Measurements from ENCODE around the gene CHAD. TPM values are rescaled to one million over a fixed set of nuclear protein-coding genes. Genes with fewer than 3 reads are reported as not detected.

Gene CHAD
- total and polyA plus RNA-seq, 3 experiments from 2014 or later, result not detected

DNA sequence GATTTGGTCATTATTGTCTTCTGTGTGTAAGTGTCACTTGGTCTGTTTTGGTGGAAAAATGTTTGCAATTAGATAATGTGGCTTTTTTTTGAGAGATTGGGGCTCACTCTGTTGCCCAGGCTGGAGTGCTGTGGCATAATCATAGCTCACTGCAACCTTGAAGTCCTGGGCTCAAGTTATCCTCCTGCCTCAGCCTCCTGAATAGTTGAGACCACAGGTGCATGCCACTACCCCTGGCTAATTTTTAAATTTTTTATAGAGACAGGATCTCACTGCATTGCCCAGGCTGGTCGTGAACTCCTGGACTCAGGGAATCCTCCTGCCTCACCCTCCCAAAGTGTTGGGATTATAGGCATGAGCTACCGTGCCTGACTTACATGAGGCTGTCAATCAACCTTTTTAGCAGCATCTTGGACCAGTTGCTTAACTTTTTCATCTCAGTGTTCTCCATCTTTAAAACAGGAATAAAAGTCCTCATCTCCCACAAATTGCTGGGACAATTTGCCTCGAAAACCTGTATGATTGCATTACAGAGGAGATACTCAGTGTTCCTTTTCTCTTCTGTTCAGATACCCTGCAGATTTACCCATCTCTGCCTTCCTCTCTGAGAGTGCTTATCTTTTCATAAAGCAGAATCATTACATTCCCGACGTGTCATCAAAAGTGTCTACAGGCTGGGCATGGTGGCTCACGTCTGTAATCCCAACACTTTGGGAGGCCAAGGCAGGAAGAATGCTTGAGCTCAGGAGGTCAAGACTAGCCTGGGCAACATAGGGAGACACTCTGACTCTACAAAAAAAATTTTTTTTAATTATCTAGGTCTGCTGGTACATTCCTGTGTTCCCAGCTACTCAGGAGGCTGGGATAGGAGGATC, 23.6 kb downstream of the CHAD start:
- POLR2A ChIA-PET, result no interaction called here
- no peak for DNase-seq
- Histone ChIP-seq H3K36me3 (ENCODE audit: insufficient read depth, low read length) (no peaks in the 10 kb centered on the region), H3K4me3 (ENCODE audit: low read length) (no peak overlapping the region), H3K4me1 (ENCODE audit: insufficient read depth, low read length) (no peaks in the 10 kb centered on the region), H3K27me3 (ENCODE audit: insufficient read depth, low read length, poor library complexity, severe bottlenecking) (no peaks in the 10 kb centered on the region), H3K9me3 (ENCODE audit: low read length) (no peaks in the 10 kb centered on the region), H3K27ac (ENCODE audit: low read depth, low read length) (no peak overlapping the region)
- Mint-ChIP-seq H3K27me3 (no peaks in the 10 kb centered on the region), H3K4me3 (no peak overlapping the region), H3K9me3 (no peaks in the 10 kb centered on the region), H3K36me3 (peaks cover 0 to 7% (median 2%) of the 10 kb centered on the region in 3 donors), H3K4me1 (peaks cover 0 to 2% (median 0%) of the 10 kb centered on the region in 3 donors), H3K27ac (peak overlapping the region in 1 of 8 donors; percentile 33)
- CTCF ChIA-PET, result no interaction called here

DNA sequence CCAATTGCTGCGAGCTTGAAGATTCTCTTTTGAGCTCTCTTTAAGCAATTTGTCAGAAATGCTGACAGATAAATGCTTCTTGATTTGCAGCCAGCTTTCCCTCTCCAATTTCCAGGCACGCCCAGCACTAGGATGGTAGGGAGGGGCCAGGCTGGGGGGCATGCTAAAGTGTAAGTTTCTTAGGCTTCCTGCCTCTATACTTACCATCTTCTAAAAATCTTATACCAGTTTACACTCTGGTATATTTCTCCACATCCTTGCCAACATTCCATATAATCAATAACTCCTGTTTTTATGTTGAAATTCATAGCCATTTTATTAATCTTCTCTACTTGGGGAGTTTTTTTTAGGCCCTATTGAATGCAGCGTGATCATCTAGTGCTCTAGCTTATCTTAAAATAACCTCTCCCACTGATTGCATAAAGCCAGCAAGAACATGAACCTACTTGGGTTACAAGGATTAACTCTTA, 25.1 kb downstream of the CHAD start:
- Mint-ChIP-seq H3K27ac (no peak overlapping the region), H3K4me1 (peaks cover 0 to 2% (median 0%) of the 10 kb centered on the region in 3 donors), H3K9me3 (no peaks in the 10 kb centered on the region), H3K36me3 (peaks cover 0 to 7% (median 7%) of the 10 kb centered on the region in 3 donors), H3K4me3 (no peak overlapping the region), H3K27me3 (no peaks in the 10 kb centered on the region)
- H3K27me3 ChIP-seq (ENCODE audit: insufficient read depth, low read length, poor library complexity, severe bottlenecking), result no peaks in the 10 kb centered on the region
- H3K4me3 ChIP-seq (ENCODE audit: low read length), result no peak overlapping the region
- H3K36me3 ChIP-seq (ENCODE audit: insufficient read depth, low read length), result no peaks in the 10 kb centered on the region
- CTCF ChIA-PET, result interaction anchor here (1.1 to 1.4 kb wide), 2 partner anchors 23 to 182 kb away, joined by 3 read pairs; no protein-coding TSS in a partner anchor
- no peaks in the 10 kb centered on the region for H3K9me3 ChIP-seq (ENCODE audit: low read length)
- DNase-seq, result no peak
- H3K4me1 ChIP-seq (ENCODE audit: insufficient read depth, low read length), result no peaks in the 10 kb centered on the region
- POLR2A ChIA-PET, result interaction anchor here (0.7 kb wide), 1 partner anchor 73 kb away, joined by 5 read pairs; no protein-coding TSS in a partner anchor
- no peak overlapping the region for H3K27ac ChIP-seq (ENCODE audit: low read depth, low read length)

DNA sequence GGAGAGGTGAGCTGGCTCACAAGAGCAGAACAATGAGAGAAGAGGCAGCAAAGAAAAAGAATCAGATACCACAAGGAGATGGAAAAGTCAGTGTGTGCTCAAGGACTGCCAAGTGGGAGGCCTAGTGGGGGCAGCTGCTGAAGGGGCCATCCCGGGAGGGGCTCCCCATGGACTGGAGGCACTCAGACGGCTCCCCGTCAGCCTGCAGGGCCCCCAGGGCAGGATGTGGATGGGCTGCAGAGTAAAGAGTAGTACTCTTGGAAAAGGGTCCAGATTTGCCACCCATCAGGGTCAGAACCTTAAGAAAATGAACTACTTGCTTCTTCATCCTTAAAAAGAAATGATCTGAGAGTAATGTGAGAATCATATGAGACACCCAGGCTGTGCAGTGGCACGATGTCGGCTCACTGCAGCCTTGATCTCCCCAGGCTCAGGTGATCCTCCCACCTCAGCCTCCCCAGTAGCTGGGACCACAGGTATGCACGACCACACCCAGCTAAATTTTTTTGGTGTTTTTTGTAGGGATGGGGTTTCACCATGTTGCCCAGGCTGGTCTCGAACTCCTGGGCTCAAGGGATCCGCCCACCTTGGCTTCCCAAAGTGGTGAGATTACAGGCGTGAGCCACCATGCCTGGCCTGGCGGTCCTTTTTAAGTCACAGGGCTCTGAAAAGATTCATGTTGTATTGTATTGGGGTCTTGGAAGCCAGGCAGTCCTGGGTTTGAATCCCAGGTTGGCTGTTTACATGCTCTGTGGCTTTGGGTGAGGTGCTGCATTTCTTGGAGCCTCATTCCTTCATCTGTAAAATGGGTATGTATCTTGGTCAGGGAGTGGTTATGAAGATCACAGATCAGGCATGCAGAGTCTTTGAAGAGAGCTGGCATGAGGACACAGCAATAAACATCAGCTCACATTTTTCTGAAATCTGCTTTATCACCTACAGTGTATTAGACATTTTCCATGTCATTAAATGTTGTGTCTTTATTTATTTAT, 27.5 kb downstream of the CHAD start:
- no peak overlapping the region for H3K27ac ChIP-seq (ENCODE audit: low read depth, low read length)
- DNase-seq, result no peak
- Mint-ChIP-seq H3K9me3 (no peaks in the 10 kb centered on the region), H3K36me3 (peaks cover 0 to 9% (median 2%) of the 10 kb centered on the region in 3 donors), H3K27me3 (no peaks in the 10 kb centered on the region), H3K4me3 (no peak overlapping the region), H3K4me1 (no peaks in the 10 kb centered on the region), H3K27ac (peak overlapping the region in 2 of 8 donors; percentile 64 to 77)
- H3K9me3 ChIP-seq (ENCODE audit: low read length), result no peaks in the 10 kb centered on the region
- H3K36me3 ChIP-seq (ENCODE audit: insufficient read depth, low read length), result no peaks in the 10 kb centered on the region
- H3K4me3 ChIP-seq (ENCODE audit: low read length), result no peak overlapping the region
- no peaks in the 10 kb centered on the region for H3K27me3 ChIP-seq (ENCODE audit: insufficient read depth, low read length, poor library complexity, severe bottlenecking)
- no peaks in the 10 kb centered on the region for H3K4me1 ChIP-seq (ENCODE audit: insufficient read depth, low read length)
- CTCF ChIA-PET, result no interaction called here
- POLR2A ChIA-PET, result no interaction called here

DNA sequence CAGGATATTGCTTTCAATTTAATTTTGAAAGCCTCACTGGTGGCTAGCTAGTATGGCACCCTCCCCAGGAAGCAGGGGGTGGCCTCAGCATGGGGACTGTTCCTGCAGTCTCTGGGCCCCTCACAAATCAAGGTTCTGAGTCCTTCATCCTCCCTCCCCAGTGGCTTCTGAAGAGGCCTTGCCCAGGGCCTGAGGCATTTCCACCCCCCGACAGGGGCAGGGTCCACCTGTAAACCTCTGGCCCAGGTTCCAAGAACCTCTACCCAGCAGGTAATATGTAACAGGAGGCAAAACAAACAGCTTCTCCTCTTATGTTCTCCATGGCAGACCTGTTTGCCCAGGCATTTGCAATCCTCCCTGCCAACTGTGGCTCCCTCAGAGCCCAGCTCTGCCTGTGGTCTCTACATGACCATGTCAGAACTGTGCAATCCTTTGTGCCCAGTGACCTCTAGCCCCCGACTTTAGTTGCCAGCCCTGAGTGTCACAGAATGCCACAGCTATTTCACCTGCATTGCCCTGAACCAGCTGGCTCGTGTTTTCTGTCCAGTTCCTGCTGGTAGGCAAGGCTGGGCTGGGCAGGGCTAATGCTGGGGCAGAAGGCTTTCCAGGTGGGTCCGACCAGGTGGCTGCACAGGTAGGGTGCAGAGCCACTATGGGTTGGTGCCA, 28.4 kb downstream of the CHAD start:
- no peak overlapping the region for H3K4me3 Mint-ChIP-seq
- H3K4me1 ChIP-seq (ENCODE audit: insufficient read depth, low read length), result no peaks in the 10 kb centered on the region
- no peaks in the 10 kb centered on the region for H3K27me3 Mint-ChIP-seq
- no peak overlapping the region for H3K27ac ChIP-seq (ENCODE audit: low read depth, low read length)
- H3K27me3 ChIP-seq (ENCODE audit: insufficient read depth, low read length, poor library complexity, severe bottlenecking), result no peaks in the 10 kb centered on the region
- ChIA-PET CTCF (interaction anchor here (0.6 kb wide), 1 partner anchor 10 kb away, joined by 3 read pairs; no protein-coding TSS in a partner anchor), POLR2A (no interaction called here)
- no peak for DNase-seq
- H3K27ac Mint-ChIP-seq, result peak overlapping the region in 1 of 8 donors; percentile 64
- H3K4me3 ChIP-seq (ENCODE audit: low read length), result no peak overlapping the region
- no peaks in the 10 kb centered on the region for H3K4me1 Mint-ChIP-seq
- no peaks in the 10 kb centered on the region for H3K36me3 ChIP-seq (ENCODE audit: insufficient read depth, low read length)
- H3K36me3 Mint-ChIP-seq, result peaks cover 0 to 9% (median 2%) of the 10 kb centered on the region in 3 donors
- no peaks in the 10 kb centered on the region for H3K9me3 ChIP-seq (ENCODE audit: low read length)
- no peaks in the 10 kb centered on the region for H3K9me3 Mint-ChIP-seq

DNA sequence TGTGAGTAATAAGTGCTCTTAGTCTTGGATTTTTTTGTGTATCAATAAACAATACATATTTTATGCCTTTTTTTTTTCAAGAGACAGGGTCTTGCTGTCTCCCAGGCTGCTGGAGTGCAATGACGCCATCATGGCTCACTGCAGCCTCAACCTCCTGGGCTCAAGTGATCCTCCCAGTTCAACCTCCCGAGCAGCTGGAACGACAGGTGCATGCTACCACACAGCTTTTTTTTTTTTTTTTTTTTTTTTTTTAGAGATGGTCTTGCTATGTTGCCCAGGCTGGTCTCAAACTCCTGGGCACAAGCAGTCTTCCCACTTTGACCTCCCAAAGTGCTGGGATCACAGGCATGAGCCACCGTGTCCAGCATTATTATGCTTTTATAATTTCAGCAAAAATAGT, 29.7 kb downstream of the CHAD start:
- Histone ChIP-seq H3K4me3 (ENCODE audit: low read length) (no peak overlapping the region), H3K9me3 (ENCODE audit: low read length) (no peaks in the 10 kb centered on the region), H3K27ac (ENCODE audit: low read depth, low read length) (no peak overlapping the region), H3K36me3 (ENCODE audit: insufficient read depth, low read length) (no peaks in the 10 kb centered on the region), H3K4me1 (ENCODE audit: insufficient read depth, low read length) (no peaks in the 10 kb centered on the region), H3K27me3 (ENCODE audit: insufficient read depth, low read length, poor library complexity, severe bottlenecking) (no peaks in the 10 kb centered on the region)
- Mint-ChIP-seq H3K4me1 (peaks cover 0 to 1% (median 0%) of the 10 kb centered on the region in 3 donors), H3K27ac (no peak overlapping the region), H3K9me3 (no peaks in the 10 kb centered on the region), H3K4me3 (no peak overlapping the region), H3K36me3 (peaks cover 0 to 10% (median 2%) of the 10 kb centered on the region in 3 donors), H3K27me3 (no peaks in the 10 kb centered on the region)
- CTCF ChIA-PET, result interaction anchor here (0.6 to 0.9 kb wide), 2 partner anchors 27 to 39 kb away, joined by 3 read pairs; no protein-coding TSS in a partner anchor
- POLR2A ChIA-PET, result no interaction called here
- DNase-seq, result no peak

DNA sequence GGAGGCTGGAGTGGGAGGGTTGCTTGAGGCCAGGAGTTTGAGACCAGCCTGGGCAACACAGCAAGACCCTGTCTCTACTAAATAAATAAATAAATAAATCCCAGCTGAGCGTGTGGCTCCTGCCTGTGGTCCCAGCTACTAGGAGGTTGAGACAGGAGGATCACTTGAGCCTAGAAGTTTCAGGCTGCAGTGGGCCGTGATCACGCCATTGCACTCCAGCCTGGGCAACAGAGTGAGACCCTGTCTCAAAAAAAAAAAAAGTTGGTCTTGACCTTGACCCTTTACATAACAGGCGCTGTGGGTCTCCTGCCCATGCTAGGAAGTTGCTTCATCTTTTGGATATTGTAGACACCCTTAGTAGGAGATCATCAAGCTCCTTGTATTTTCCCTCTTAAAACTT, 31.3 kb downstream of the CHAD start:
- Mint-ChIP-seq H3K36me3 (peaks cover 0 to 10% (median 2%) of the 10 kb centered on the region in 3 donors), H3K4me3 (no peak overlapping the region), H3K27ac (no peak overlapping the region), H3K27me3 (no peaks in the 10 kb centered on the region), H3K9me3 (no peaks in the 10 kb centered on the region), H3K4me1 (peaks cover 0 to 8% (median 0%) of the 10 kb centered on the region in 3 donors)
- CTCF ChIA-PET, result interaction anchor here (0.9 to 1.3 kb wide), 3 partner anchors 11 to 40 kb away, joined by 3 read pairs; no protein-coding TSS in a partner anchor
- H3K27me3 ChIP-seq (ENCODE audit: insufficient read depth, low read length, poor library complexity, severe bottlenecking), result no peaks in the 10 kb centered on the region
- H3K27ac ChIP-seq (ENCODE audit: low read depth, low read length), result no peak overlapping the region
- no peaks in the 10 kb centered on the region for H3K9me3 ChIP-seq (ENCODE audit: low read length)
- H3K36me3 ChIP-seq (ENCODE audit: insufficient read depth, low read length), result no peaks in the 10 kb centered on the region
- POLR2A ChIA-PET, result no interaction called here
- DNase-seq, result no peak
- no peaks in the 10 kb centered on the region for H3K4me1 ChIP-seq (ENCODE audit: insufficient read depth, low read length)
- H3K4me3 ChIP-seq (ENCODE audit: low read length), result no peak overlapping the region

DNA sequence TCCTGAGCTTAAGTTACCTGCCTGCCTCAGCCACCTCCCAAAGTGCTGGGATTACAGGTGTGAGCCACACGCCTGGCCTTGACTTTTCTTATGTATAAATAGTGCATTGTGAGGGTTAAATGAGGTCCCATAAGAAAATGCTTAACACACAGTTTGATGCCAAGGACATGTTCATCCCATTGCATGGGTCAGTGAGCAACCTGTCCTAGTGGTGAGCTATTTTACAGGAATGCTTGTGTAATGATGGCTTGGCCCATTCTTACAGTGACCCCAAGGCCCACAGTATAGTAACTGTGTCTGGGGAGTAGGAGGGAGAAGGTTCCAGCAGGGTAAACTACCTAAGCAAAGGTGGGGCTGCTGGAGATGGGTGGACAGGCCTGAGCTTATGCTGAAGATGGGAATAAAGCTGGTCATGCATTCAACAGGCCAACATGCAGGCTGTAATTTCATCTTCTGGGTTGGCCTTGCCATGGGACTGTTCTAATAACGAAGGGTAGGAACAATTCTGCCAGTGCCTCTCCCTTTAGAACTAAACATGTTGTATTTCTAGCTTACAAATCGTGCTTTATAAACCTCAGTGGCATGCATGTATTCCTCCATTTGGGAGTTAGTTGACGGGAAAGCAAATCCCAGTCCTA, 36.4 kb downstream of the CHAD start:
- H3K4me1 ChIP-seq (ENCODE audit: insufficient read depth, low read length), result peaks cover 5% of the 10 kb centered on the region
- ChIA-PET POLR2A (interaction anchor here (0.6 to 1.6 kb wide), 2 partner anchors 10 kb away, joined by 4 to 5 read pairs; no protein-coding TSS in a partner anchor), CTCF (interaction anchor here (0.9 to 2.7 kb wide), 2 partner anchors 35 to 47 kb away, joined by 3 to 10 read pairs; partner anchors contain the start of gene LRRC59)
- no peaks in the 10 kb centered on the region for H3K36me3 ChIP-seq (ENCODE audit: insufficient read depth, low read length)
- DNase-seq, result no peak
- H3K4me3 Mint-ChIP-seq, result no peak overlapping the region
- no peak overlapping the region for H3K27ac Mint-ChIP-seq
- no peaks in the 10 kb centered on the region for H3K27me3 ChIP-seq (ENCODE audit: insufficient read depth, low read length, poor library complexity, severe bottlenecking)
- H3K9me3 Mint-ChIP-seq, result no peaks in the 10 kb centered on the region
- peaks cover 0 to 3% (median 2%) of the 10 kb centered on the region in 3 donors for H3K36me3 Mint-ChIP-seq
- no peaks in the 10 kb centered on the region for H3K9me3 ChIP-seq (ENCODE audit: low read length)
- H3K27me3 Mint-ChIP-seq, result no peaks in the 10 kb centered on the region
- no peak overlapping the region for H3K27ac ChIP-seq (ENCODE audit: low read depth, low read length)
- peaks cover 8 to 19% (median 9%) of the 10 kb centered on the region in 3 donors for H3K4me1 Mint-ChIP-seq
- H3K4me3 ChIP-seq (ENCODE audit: low read length), result no peak overlapping the region
